ENCODE measurements around the gene ZMIZ1. TPM values are rescaled to one million over a fixed set of nuclear protein-coding genes. Genes with fewer than 3 reads are reported as not detected.
A peak's percentile ranks its signal among the peaks of the same experiment; 100 is the strongest.

ZMIZ1 gene
- polyA plus RNA-seq, 3 donors from 2014 or later: 1.2 to 9.5 (median 1.8) TPM

GRCh38 chr10:79140085-79140793 lies 71.5 kb downstream of the ZMIZ1 start:
- peak overlapping the region in 3 of 5 donors; percentile 24 to 46 (median 39) for H3K4me3 Mint-ChIP-seq
- peaks cover 87 to 95% of the 10 kb centered on the region in 2 donors for H3K4me1 Mint-ChIP-seq
- H3K9me3 Mint-ChIP-seq: no peaks in the 10 kb centered on the region
- H3K36me3 Mint-ChIP-seq: peaks cover 0 to 29% (median 18%) of the 10 kb centered on the region in 3 donors
- peaks cover 2 to 5% (median 4%) of the 10 kb centered on the region in 3 donors for H3K27me3 Mint-ChIP-seq (ENCODE audit: low read depth in 3 of 3)
- DNase-seq: no peak
- peak overlapping the region; percentile 9 to 91 (median 85) for H3K27ac Mint-ChIP-seq

GRCh38 chr10:79140855-79141254 lies 72.1 kb downstream of the ZMIZ1 start:
- H3K4me1 Mint-ChIP-seq: peaks cover 87 to 95% of the 10 kb centered on the region in 2 donors

DNA sequence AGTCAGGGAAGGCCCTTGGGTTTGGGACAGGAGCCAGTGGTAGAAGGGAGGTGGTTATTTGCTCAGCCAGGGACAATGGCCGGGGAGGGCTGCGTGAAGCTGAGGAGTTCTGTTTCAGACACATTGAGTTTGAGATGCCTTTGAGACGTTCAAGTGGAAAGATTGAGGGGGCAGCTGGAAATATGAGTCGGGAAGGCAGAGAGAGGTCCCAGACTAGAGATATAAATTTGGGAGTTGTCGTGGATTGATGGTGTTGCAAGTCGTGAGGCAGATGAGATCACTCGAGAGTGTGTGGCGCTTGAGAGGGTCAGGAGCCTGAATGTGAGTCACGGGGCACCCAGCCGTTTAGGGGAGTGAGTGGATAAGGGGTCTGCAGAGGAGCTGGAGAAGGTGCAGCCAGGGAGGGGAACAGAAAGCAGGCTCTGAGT lies 73.3 kb downstream of the ZMIZ1 start:
- Mint-ChIP-seq H3K9me3 (no peaks in the 10 kb centered on the region), H3K36me3 (peaks cover 0 to 29% (median 18%) of the 10 kb centered on the region in 3 donors), H3K27ac (peak overlapping the region in 3 of 6 donors; percentile 59 to 84 (median 80)), H3K4me3 (no peak overlapping the region), H3K4me1 (peaks cover 87 to 95% of the 10 kb centered on the region in 2 donors), H3K27me3 (ENCODE audit: low read depth in 3 of 3) (peaks cover 2 to 7% (median 4%) of the 10 kb centered on the region in 3 donors)
- DNase-seq: no peak

More at GRCh38 chr10:79140855-79141254, 72.1 kb downstream of the ZMIZ1 start:
- Mint-ChIP-seq H3K4me3 (peak overlapping the region in 1 of 5 donors; percentile 24), H3K27ac (peak overlapping the region in 3 of 6 donors; percentile 10 to 90 (median 22)), H3K36me3 (peaks cover 0 to 29% (median 18%) of the 10 kb centered on the region in 3 donors), H3K27me3 (ENCODE audit: low read depth in 3 of 3) (peaks cover 2 to 7% (median 4%) of the 10 kb centered on the region in 3 donors), H3K9me3 (no peaks in the 10 kb centered on the region)
- DNase-seq: no peak

DNA sequence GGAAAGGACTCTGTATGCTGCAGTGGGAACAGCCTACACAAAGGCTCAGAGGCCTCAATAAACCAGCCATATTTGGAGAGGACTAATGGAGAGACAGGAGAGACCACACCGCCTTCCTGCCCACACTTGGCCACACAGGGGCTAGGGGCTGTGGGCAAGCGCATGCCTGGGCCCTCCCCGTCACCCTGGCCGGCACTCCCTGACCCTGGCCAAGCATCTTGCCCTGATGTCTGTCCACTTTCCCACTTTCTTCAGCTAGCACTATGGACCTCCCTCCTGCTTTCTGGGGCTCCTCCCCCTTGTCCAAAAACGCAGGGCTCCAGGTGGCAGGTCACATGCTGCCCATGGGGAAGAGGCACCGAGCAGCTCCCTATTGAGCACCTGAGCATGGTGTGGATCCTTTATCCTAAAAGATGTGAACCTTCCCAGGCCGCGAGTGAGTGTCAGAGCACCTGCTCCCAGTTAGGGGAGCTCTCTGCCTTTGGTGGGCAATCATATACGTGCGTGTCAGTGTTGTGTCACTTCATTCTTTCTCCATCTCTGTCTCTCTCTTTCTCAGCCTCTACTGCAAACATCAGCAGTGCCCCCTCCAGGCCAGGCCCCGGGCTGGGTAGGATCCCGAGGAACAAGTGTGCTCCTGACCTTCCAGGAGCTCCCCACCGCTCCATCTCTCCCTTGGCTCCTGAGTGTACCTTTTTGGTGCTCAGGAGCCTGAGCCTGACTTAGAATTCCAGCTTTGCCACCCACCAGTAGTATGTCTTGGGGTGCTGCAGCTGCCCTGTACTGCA lies 74.0 kb downstream of the ZMIZ1 start:
- H3K4me1 Mint-ChIP-seq: peaks cover 87 to 95% of the 10 kb centered on the region in 2 donors
- peak overlapping the region in 3 of 6 donors; percentile 57 to 84 (median 80) for H3K27ac Mint-ChIP-seq
- H3K9me3 Mint-ChIP-seq: no peaks in the 10 kb centered on the region
- DNase-seq: no peak
- H3K27me3 Mint-ChIP-seq (ENCODE audit: low read depth in 3 of 3): peaks cover 2 to 7% (median 4%) of the 10 kb centered on the region in 3 donors
- H3K4me3 Mint-ChIP-seq: no peak overlapping the region
- H3K36me3 Mint-ChIP-seq: peaks cover 0 to 29% (median 18%) of the 10 kb centered on the region in 3 donors

- DNase-seq: no peak
- Mint-ChIP-seq H3K4me3 (no peak overlapping the region), H3K4me1 (peaks cover 87 to 95% of the 10 kb centered on the region in 2 donors), H3K27ac (no peak overlapping the region), H3K36me3 (peaks cover 0 to 25% (median 15%) of the 10 kb centered on the region in 3 donors), H3K9me3 (no peaks in the 10 kb centered on the region), H3K27me3 (ENCODE audit: low read depth in 3 of 3) (peaks cover 0 to 7% (median 1%) of the 10 kb centered on the region in 3 donors)
Measured at GRCh38 chr10:79143879-79144278, 75.1 kb downstream of the ZMIZ1 start.

GRCh38 chr10:79144351-79145173 lies 75.8 kb downstream of the ZMIZ1 start:
- H3K4me1 Mint-ChIP-seq: peaks cover 87 to 95% of the 10 kb centered on the region in 2 donors
- H3K27me3 Mint-ChIP-seq (ENCODE audit: low read depth in 3 of 3): peaks cover 0 to 7% (median 0%) of the 10 kb centered on the region in 3 donors
- H3K9me3 Mint-ChIP-seq: no peaks in the 10 kb centered on the region
- no peak for DNase-seq
- H3K4me3 Mint-ChIP-seq: peak overlapping the region; percentile 3 to 55 (median 36)
- peaks cover 0 to 19% (median 14%) of the 10 kb centered on the region in 3 donors for H3K36me3 Mint-ChIP-seq
- peak overlapping the region in 5 of 6 donors; percentile 4 to 89 (median 57) for H3K27ac Mint-ChIP-seq

DNA sequence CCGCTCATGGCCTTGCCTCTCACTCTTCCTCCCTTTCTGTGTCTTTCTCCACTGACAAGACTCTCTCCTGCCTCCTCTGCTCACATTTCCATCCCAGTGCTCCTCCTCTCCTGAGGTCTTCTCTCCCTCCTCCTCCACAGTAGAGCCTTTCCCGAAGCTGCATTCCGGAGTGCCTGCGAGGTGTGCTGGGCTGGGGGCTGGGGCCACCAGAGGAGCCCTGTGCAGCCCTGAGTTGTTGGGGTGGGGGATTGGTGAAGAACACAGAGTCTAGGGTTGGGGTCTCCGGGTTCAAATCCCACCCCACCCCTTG lies 76.4 kb downstream of the ZMIZ1 start:
- H3K4me3 Mint-ChIP-seq: peak overlapping the region in 4 of 5 donors; percentile 3 to 58 (median 46)
- no peaks in the 10 kb centered on the region for H3K9me3 Mint-ChIP-seq
- peaks cover 85 to 95% of the 10 kb centered on the region in 2 donors for H3K4me1 Mint-ChIP-seq
- DNase-seq: no peak
- H3K36me3 Mint-ChIP-seq: peaks cover 0 to 19% (median 14%) of the 10 kb centered on the region in 3 donors
- peak overlapping the region in 5 of 6 donors; percentile 7 to 89 (median 57) for H3K27ac Mint-ChIP-seq
- H3K27me3 Mint-ChIP-seq (ENCODE audit: low read depth in 3 of 3): peaks cover 0 to 7% (median 0%) of the 10 kb centered on the region in 3 donors

DNA sequence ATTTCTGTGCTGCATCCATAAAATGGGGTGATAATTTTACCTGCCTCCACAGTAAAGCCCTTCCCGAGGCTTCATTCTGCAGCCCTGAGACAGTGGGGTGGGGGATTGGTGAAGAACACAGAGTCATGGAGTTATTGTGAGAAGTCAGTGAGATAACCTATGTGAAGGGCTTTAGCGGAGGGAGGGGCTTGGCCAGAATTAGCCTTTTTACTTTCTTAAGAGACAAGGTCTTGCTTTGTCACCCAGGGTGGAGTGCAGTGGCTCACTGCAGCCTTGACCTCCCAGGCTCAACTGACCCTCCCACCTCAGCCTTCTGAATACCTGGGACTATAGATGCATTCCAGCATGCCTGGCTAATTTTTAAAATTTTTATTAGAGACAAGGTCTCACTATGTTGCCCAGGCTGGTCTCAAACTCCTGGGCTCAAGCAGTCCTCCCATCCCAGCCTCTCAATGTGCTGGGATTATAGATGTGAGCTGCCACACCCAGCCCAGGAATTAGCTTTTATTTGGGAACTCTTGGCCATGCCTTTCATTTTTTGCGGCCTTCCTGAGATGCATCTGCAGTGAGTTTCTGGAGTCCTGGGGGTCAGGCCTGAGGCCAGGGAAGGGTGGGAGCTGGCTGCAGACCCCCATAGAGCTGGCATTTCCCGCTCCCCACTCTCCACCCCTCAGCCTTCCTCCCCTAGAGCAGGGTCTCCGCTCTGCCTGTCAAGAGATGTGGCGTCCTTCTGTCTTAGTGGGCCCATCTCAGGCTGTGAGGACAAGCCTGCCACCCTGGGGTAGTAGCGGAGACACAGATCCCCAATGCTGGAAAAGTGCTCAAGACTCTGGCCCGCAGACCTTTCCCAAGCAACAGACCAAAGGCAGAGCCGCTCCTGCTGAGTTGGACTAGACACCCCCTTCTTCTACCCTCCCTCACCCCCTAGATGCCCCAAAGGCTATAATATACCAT lies 77.0 kb downstream of the ZMIZ1 start:
- peak overlapping the region in 4 of 5 donors; percentile 47 to 70 (median 60) for H3K4me3 Mint-ChIP-seq
- DNase-seq: no peak

DNA sequence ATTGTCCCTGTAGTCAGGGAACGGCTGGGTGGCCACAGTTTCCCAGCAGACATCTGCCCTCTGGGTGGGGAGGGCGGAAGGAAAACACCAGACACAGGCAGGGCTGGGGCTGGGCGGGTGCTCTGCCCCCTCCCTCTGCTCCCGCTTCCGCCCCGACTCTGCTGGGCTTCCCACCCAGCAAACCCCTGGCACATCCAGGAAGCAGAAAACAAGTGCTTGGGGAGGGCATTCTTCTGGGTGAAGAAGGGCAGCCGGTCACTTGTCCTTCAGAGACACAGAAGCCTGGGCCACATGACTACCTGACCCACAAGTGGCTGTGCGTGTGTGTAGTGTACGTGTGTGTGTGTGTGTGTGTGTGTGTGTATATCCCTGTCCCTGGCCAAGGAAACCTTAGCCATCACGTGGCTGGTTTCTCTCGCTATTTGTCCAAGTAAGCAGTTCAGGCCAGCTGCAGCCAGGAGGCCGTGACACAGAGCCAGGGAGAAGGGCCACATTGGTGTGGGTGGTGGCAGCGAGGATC lies 77.9 kb downstream of the ZMIZ1 start:
- Mint-ChIP-seq H3K4me1 (peaks cover 86 to 93% of the 10 kb centered on the region in 2 donors), H3K4me3 (peak overlapping the region in 4 of 5 donors; percentile 47 to 70 (median 60)), H3K27ac (peak overlapping the region; percentile 65 to 89 (median 86)), H3K27me3 (ENCODE audit: low read depth in 3 of 3) (peaks cover 0 to 4% (median 0%) of the 10 kb centered on the region in 3 donors), H3K9me3 (no peaks in the 10 kb centered on the region), H3K36me3 (peaks cover 0 to 7% (median 7%) of the 10 kb centered on the region in 3 donors)
- peak in 2 of 3 donors; percentile 14 to 45 for DNase-seq

More for the DNA sequence above, 77.0 kb downstream of the ZMIZ1 start:
- Mint-ChIP-seq H3K27ac (peak overlapping the region in 5 of 6 donors; percentile 75 to 89 (median 88)), H3K4me1 (peaks cover 87 to 95% of the 10 kb centered on the region in 2 donors), H3K9me3 (no peaks in the 10 kb centered on the region), H3K27me3 (ENCODE audit: low read depth in 3 of 3) (peaks cover 0 to 7% (median 0%) of the 10 kb centered on the region in 3 donors), H3K36me3 (peaks cover 0 to 13% (median 9%) of the 10 kb centered on the region in 3 donors)

GRCh38 chr10:79147306-79147705 lies 78.5 kb downstream of the ZMIZ1 start:
- peaks cover 80 to 87% of the 10 kb centered on the region in 2 donors for H3K4me1 Mint-ChIP-seq
- peak overlapping the region; percentile 14 to 68 (median 30) for H3K4me3 Mint-ChIP-seq
- no peak for DNase-seq
- peaks cover 0 to under 1% (median under 1%) of the 10 kb centered on the region in 3 donors for H3K36me3 Mint-ChIP-seq
- H3K9me3 Mint-ChIP-seq: no peaks in the 10 kb centered on the region
- H3K27me3 Mint-ChIP-seq (ENCODE audit: low read depth in 3 of 3): peaks cover 0 to 4% (median under 1%) of the 10 kb centered on the region in 3 donors
- H3K27ac Mint-ChIP-seq: peak overlapping the region; percentile 65 to 89 (median 86)

GRCh38 chr10:79147796-79148451 lies 79.2 kb downstream of the ZMIZ1 start:
- no peaks in the 10 kb centered on the region for H3K36me3 Mint-ChIP-seq
- peaks cover 76 to 87% of the 10 kb centered on the region in 2 donors for H3K4me1 Mint-ChIP-seq
- H3K27me3 Mint-ChIP-seq (ENCODE audit: low read depth in 3 of 3): peaks cover 0 to 4% (median 1%) of the 10 kb centered on the region in 3 donors
- H3K9me3 Mint-ChIP-seq: no peaks in the 10 kb centered on the region
- peak overlapping the region in 4 of 5 donors; percentile 30 to 74 (median 64) for H3K4me3 Mint-ChIP-seq
- peak overlapping the region; percentile 63 to 90 (median 88) for H3K27ac Mint-ChIP-seq
- peak in 1 of 3 donors; percentile 29 for DNase-seq

Data from immature natural killer cell (primary cell).